DND-41 (cell line): ENCODE data around the gene FGL2.

Experiments used
- CTCF ChIP-seq: IDR thresholded peaks from 2 replicates; pipeline ENCODE4 v1.5.1; 2012; ENCODE audit warnings: borderline replicate concordance, low read length, moderate library complexity, mild to moderate bottlenecking; ENCODE audit not compliant: poor library complexity, severe bottlenecking; ENCODE audit errors: extremely low read depth
- EZH2 ChIP-seq: IDR thresholded peaks from 3 replicates; pipeline ENCODE4 v1.6.1; 2012; ENCODE audit warnings: borderline replicate concordance, low read depth, mild to moderate bottlenecking, moderate library complexity, low read length, inconsistent platforms; ENCODE audit not compliant: severe bottlenecking

GRCh38 chr7:77239471-77239870 lies 39.9 kb upstream of the FGL2 start:
- no peak for TF ChIP-seq EZH2
- no peak for TF ChIP-seq CTCF
